Colon (tissue), 2 donors: ENCODE measurements around the gene SHLD2.
"Not testable (repeated sequence)": the region's sequence is repeated elsewhere in the genome, so short reads cannot be mapped to it uniquely, and the experiment has no call there.

ENCODE experiments used
- FAIRE-seq: peaks from 2 replicates; lab custom pipeline; 2012; peaks lifted over from hg19 to GRCh38; lab: Jason Lieb, UNC
- donor health status: control.
- donor health status: control.

SHLD2 gene

DNA sequence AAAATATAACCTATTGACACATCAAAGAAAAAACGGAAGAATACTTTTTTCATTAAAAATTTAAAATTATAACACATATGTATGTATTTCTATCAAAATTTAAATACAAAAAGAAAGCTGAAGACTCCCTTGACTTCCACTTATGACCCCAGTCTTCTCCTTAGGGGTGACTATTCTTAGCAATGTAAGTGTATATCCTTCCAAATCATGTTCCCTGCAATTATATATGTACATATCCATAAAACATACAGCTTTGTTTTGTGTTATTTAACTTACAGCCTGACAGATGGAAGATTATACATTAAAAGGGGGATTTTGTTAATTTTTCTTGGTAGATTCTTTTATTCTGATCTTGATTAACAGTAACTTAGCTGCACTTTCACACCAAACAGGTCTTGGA is 9.5 kb upstream of the SHLD2 start:
- FAIRE-seq = no peak

- no peak for FAIRE-seq
Measured at GRCh38 chr10:87089746-87090145, 5.3 kb upstream of the SHLD2 start.

GRCh38 chr10:87090779-87091178 is 4.2 kb upstream of the SHLD2 start:
- no peak for FAIRE-seq

DNA sequence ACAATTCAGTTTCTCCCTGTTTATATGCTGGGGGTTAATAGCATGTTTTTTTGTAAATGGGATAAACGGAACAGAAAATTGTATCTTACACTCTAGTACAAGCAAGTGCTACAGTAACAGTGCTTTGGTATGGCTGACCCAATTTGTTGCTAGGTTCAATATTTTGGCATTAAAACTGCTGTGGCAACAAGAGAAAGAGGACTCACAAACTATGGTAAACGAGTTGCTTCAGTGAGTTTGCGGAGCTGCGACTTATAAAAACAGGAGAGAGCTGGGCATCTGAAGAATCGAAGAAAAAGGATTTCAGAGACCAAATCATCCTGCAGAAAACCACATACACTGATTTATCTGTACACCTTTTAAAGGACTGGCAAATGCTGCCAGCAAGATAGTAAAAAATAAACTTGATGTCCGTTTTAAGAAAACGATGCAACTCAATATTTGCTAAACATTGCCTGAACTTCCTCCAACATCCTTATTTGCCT is 2.6 kb upstream of the SHLD2 start:
- FAIRE-seq = no peak

DNA sequence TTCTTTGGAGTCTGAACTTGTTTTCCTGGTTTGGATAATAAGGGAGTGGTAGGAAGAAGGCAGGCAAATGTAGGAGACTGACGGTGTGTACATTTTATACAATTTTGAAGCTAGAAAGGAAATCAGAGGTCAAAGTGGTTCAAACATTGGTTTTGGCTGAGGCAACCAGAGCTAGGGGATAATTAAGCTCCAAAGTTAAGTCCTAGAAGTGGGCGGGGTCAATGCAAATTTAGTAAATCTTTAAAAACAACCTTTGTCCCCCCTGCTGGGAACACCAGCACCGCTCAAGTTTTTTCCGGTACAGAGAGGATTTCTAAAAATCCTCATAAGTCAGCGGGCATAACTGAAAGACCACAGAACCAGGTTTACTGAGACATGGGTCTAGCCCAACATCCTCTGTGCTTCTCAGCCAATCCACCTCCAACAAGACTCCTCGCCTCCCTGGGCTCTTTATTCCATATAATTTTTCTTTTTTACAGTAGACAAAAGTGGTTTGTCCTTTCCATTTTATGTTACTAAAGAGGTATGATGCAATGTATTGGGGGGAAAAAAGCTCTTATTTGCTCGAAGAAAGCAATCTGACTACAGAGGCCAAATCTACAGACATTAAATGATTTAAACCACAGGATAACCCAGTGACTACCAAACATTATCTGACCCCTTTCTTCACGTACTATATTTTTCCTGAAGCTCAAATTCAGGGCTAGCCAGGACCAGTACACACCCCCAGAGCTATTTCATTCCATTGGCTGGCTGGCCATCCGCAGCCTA is 2.0 kb upstream of the SHLD2 start:
- no peak for FAIRE-seq

DNA sequence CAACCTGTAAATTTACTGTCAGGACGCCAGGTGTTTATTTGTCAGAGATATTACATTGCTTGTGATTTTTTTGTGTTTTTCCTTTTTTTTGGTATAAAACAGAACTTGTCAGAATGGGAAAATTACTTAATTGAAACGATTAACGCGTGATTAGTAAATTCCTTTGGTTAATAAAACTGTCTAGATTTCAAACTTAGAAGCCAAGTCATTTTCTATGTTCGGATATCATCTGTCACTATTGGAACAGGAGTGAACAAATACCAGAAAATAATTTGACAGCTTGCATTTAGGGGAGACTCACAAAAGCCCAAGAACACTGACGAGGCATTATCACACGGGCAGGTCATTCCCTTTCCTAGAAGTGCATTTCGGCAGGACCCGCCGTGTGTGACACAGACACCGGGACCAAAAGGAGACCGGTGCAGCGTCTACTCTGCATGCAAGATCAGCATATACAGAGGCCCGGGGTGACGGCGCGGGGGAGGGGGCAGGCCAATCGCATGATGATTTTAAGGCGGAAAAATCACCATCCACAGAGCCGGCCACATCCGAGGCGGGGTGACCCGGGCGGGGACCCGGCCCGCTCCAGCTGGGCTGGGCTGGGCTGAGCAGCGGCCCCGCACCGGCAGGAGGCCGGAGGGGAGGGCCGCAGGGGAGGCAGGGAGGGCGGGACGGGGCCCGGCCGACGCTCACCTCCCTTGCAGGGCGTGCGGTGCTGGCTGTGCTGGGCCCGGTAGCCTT is 1.2 kb upstream of the SHLD2 start:
- FAIRE-seq = no peak

DNA sequence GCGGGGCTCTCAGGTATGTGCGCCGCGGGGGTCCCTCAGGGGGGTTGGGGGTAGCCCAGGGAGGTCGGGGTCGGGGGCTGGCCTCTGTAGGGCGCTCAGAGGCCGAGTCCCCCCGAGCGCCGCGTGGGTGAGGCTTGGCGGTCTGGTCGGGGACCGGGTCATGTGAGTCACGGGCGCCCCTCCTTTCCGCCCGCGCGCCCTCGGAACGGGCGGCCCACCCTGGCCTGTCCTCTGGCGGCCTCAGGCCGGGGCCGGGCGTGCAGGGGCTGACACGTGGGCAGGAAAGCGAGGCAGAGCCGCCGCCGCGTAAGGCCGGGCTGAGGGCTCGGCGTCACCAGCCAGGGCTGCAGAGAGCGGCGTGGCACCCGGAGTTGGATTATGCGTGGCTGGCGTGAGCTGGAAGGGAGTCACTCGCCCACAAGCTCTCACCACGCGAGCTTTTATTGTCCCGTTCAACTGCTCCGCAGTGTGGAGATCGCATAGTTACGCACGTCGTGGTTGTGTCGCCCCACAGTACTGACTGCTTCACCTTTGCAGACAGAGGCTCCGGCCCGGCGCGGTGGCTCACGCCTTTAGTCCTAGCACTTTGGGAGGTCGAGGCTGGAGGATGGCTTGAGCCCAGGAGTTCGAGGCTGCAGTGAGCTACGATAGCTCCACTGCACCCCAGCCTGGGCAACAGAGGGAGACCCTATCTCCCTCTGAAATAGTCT is 385 bp downstream of the SHLD2 start:
- no peak for FAIRE-seq

DNA sequence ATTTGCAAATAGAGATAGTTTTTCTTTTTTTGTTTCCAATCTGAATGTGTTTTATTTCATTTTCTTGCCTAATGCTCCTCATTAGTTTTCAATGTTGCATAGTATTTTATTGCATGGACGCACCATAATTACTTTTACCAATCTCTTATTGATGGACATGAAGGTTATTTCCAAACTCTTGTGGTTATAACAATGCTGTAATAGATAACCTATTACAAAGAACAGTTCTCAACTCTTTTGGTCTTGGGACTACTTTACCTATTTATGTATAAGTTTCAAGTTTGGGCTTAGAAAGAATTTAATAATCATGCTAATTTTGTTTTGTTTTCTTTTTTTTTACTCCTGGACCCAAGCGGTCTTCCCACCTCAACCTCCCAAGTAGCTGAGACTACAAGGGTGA is 7.0 kb downstream of the SHLD2 start:
- FAIRE-seq = no peak

GRCh38 chr10:87104727-87105126 is 9.7 kb downstream of the SHLD2 start:
- FAIRE-seq = not testable (repeated sequence)

DNA sequence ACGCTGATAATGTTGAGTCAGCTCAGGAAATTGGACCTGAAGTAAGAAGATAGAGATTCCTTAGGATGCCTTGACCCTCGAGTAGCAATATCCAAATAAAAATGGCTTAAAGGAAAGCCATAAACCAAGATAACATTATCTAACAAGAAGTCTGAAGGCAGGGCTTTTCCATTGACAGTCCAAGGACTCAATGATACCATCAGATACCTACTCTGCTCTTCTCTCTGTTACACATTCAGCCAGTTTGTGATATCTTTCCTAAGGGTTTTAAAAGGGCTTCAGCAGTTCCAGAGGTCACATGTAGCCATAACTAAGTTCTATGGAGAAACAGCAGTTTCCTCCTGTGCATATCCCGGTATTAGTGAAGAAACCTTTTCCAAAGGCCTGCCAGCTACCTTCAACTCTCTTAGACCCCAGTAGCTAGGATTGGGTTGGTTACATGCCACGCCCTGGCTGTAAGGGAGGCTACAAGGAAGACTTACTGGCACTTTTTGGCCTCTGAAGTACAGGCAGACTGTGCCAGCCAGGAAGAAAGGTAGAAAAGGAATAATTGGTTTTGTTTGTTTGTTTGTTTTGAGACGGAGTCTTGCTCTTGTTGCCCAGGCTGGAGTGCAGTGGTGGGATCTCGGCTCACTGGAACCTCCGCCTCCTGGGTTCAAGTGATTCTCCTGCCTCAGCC is 10.6 kb downstream of the SHLD2 start:
- FAIRE-seq = no peak

DNA sequence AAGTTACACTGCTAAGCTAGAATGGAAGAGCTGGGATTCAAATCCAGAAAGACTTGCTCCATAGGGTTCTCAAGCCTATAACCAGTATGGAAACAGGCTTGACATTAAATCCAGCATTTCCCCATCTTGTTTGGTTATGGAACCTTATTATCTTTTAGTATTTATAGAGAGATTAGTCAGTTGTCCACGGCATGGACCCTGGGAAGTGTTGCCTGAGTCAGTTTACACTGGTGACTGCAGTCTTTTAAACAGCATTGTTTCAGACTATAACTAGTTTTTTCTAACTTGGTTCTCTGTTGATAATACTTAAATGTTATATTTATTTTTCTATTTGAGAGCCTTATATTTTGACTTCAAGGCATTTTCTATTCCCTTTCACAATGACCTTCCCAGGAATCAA is 23.1 kb downstream of the SHLD2 start:
- not testable (repeated sequence) for FAIRE-seq

DNA sequence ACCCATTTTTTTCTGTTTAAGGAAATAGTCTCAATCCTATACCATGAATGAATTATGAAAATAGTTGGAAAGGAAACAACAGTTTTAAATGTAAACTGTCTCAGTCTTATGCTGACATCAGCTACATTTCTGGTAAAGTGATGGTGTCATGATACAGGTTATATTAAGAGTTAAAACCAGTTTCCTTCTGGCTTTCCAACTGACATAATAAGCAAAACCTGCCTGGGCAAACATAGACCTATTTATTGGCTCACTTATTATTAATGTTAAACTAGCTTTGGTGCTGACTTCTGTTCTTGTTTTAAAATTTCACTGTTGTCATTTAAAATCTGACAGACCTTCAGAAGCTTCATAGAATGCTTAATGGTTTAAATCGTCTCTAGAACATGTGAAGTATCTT is 24.0 kb downstream of the SHLD2 start:
- not testable (repeated sequence) for FAIRE-seq

- not testable (repeated sequence) for FAIRE-seq
Measured at GRCh38 chr10:87123351-87123750, 28.3 kb downstream of the SHLD2 start.

GRCh38 chr10:87127048-87127447 is 32.0 kb downstream of the SHLD2 start:
- FAIRE-seq = peak; percentile 43

- FAIRE-seq = not testable (repeated sequence)
Measured at GRCh38 chr10:87127607-87128156, 32.7 kb downstream of the SHLD2 start.

DNA sequence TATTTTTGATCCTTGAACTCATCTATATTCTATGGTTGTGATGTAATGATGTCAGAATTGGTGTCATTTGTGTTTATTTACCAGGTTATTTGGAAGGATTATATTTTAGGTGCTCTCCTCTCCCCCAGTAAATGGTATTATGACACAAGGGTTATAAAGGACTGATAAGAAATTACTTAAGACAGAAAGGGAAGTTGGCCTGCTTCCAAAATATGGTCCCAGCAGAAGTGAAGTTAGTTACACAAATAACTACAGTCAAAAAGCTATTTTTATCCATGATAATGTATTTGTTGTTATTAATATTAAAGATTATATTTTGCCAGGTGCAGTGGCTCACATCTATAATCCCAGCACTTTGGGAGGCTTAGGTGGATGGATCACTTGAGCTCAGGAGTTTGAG is 37.2 kb downstream of the SHLD2 start:
- not testable (repeated sequence) for FAIRE-seq

GRCh38 chr10:87133936-87134335 is 38.9 kb downstream of the SHLD2 start:
- FAIRE-seq = not testable (repeated sequence)

- not testable (repeated sequence) for FAIRE-seq
Measured at GRCh38 chr10:87134440-87134839, 39.4 kb downstream of the SHLD2 start.

DNA sequence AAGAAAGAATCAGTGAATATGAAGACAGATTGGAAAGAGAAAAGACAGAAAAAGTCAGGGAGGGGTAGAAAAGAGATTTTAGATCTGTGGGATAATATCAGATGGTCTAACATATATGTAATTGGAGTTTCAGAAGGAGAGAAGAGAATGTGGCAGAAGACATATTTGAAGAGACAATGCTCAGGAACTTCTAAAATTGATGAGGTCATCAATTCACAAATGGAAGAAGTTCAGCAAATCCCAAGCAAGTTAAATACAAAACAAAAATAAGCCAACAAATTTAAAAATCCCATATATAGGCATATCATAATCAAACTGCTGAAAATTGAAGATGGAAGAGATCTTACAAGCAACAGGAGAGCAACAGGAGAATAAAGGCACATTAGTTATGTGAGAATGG is 42.5 kb downstream of the SHLD2 start:
- FAIRE-seq = not testable (repeated sequence)

DNA sequence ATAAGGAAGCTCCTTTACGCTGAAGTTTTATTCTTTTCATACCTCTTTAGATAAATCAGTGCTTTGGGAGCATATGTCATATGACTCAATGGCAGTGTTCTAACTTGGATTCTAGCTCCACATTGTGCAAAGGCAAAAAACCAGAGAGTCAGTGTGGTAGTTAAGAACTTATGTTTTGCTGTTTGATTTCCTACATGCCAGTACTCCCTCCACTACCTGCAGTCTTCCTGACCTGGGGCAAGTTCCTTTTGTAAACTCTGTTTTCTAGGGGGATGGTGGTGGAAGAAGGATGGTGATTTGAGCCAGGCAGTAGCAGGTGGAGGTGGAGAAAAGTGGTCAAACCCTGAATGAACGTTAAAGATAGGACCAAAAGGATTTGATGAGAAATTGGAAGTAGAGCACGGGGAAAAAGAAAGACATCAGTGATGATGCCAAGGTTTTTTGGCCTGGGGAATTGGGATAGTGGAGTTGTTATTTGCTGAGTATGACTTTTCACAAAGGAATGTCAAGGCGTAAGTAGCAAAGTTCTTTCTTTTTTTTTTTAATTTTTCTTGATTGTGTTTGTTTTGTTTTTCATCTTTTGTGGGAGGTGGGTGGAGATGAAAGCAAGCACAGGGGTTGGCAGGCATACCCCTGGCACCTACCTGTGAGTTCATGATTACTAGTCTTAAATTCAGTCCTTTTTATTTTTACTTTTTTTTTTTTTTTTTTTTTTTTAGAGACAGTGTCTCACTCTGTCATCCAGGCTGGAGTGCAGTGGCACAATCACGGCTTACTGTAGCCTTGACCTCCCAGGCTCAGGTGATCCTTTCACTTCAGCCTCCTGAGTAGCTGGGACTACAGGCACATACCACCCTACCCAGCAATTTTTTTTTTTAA is 47.5 kb downstream of the SHLD2 start:
- FAIRE-seq = not testable (repeated sequence)

DNA sequence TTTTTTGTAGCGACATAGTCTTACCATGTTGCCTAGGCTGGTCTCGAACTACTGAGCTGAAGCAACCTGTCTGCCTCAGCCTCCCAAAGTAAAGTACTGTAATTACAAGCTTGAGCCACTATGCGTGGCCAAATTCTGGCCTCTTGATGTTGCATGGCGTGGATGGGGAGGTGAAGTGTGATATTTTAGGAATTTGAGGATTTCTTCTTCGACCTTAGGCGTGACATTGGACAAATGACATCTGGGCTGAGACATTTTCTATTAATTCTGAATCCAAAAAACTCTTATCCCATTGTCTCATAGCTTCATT is 48.1 kb downstream of the SHLD2 start:
- FAIRE-seq = not testable (repeated sequence)
